OCI-M2 (cell line): ENCODE data around the gene MN1.

ENCODE experiments used
- DNase-seq: peaks from one replicate; lab custom pipeline; 2025; ENCODE audit not compliant: unreplicated experiment; lab: John Stamatoyannopoulos, UW

The MN1 gene

DNA sequence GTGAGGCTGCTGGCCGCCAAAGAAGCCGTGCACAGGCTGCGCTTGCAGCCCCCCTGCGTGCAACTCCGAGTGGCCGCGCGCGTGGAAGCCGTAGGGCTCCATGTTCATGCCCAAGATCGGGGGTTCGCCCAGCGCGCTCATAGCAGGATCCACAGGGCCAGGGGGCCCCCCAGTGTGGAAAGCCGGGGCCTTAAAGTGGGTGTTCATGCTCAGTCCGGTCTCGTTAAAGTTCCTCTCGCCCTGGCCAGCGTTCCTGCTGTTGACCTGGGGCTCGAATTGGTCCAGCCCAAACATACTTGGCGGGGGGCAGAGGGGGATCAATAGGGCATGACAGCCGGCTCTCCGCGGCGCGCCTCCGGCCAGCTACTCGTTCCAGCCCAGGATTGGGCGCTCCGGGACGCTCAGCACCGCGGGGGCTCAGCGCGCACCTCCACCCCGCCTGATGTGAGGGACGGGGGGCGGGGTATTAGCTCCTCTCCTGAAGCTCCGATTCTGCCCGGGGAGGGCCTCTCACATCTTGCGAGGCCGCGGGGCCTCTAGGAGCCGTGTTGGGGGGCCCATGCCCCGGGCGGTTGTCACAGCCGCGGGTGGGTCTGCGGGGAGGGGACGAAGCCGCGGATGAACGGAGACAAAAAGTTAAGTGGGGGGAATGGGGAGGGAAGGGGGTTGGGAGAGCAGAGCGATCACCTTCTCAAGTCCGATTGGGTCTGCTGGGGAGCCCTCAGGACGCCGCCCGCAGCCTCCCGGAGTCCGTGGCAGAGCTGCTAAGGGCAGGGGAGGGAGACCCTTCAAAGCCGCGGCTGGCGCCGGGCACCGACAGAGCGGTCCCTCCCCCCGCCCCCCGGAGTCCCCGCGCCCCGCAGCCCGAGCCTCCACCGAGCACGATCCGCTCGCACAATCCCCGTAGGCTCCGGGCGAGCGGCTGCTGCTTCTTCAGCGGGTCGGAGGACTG is 1.0 kb downstream of the MN1 start:
- DNase-seq: no peak

DNA sequence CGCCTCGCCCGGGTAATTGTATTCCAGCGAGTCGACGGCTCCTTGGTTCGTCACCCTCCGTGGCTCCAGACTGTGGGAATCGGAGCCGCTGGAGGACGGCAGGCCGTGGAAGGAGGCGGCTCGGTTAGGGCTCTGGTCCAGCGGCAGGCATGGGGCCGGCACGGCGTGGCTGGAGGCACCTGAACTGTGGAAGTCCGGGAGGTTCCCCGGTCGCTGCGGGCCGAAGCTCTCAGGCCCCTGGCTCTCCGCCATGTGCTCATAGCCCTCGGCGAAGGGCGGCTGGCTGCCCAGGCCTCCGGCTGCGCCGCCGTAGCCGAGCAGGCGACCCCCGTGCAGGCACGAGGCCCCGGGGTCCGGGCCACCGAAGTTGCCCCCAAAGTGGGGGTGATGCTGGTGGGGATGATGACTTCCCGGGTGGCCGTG is 1.7 kb downstream of the MN1 start:
- no peak for DNase-seq

DNA sequence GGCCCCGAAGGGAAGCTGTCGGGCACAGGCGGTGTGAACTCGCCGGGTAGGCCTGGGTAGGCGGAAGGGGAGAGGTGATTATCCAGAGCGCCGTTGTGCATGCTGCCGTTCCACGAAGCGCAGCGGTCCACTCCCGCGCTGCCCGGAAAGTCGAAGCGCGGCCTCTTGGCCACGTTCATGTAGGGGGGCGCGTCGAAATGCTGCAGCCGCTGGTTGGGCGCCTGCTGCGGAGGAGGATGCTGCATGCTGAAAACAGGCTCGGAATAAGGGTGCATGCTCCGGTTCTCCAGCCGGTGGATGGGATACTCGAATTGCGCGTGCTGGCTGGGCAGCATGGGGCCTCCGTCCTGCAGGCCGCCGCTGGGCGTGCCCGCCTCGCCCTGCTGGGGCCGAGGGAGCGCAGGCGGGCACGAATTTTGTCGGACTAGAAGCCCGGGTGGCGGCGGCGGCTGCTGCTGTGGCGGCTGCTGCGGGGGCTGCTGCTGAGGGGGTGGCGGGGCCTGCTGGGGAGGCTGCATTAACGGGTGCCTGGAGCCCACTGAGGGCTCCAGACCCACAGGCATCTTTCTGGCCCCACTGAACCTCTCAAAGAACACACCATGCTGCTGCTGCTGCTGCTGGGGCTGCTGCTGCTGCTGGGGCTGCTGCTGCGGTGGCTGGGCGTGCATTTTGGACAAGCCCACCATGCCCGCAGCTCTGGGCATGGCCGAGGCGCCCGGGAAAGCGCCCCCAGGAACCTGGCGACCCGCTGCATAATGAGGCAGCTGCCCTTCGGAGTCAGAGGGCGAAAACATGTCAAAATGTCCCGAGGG is 2.3 kb downstream of the MN1 start:
- DNase-seq: no peak

DNA sequence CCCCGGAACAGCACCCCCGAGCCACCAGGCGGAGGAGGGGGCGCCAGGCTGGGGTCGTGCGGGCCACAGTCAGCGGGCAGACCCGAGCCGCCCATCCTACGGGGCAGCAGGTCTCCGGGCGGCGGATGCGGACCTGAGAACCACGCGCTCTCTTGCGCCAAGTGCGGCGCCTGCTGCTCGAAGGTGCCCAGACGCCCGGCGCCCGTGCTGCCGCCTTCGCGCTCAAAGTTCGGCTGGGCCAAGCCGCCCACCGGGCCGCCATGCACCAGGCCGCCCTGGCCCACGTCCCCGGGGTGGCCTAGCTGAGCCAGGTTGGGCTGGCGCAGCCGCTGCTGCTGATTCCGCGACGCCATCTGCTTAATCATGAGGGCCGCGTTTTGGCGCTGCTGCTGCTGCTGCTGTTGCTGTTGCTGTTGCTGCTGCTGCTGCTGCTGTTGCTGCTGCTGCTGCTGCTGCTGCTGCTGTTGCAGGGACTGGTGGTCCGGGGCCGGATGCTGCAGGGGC is 3.0 kb downstream of the MN1 start:
- no peak for DNase-seq

DNA sequence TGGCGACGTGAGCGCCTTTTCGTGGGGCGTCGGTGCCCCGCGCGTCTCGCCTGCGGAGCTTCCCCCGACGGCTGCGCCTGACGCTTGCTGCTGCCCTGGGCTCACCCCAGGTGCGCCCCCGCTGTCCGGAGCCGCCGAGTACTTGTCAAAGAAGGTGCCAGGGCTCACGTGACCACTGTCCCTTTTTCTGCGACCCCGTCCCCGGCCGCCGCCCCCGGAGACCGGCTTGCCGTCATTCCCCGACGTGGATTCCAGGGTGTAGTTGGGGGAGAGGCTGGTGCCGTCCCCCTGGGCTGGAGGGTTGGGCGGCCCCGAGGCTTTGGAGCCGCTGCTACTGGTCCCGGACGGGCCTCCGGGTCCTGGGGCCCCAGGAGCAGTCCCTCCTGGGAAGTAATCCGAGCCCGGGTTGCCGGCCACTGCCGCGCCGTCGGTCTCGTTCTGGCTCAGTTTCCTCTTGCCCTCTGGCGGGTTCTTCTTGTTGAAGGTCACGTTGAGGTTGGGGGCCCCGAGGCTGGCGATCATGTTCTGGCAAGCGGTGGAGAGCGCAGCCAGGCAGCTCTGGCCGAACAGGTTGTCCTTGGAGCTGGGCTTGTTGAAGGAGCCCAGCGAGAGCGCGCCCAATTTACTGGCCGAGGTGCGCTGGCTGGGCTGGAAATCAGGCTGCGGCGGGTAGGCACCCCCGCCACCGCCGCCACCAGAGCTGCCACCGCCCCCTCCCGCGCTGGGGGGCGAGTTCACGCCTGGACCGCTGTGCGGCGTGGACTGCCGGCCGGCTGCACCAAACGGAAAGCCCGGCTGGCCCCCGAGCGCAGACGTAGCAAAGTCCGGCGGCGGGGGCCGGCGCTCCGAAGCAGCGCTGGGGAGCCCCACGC is 3.8 kb downstream of the MN1 start:
- no peak for DNase-seq

DNA sequence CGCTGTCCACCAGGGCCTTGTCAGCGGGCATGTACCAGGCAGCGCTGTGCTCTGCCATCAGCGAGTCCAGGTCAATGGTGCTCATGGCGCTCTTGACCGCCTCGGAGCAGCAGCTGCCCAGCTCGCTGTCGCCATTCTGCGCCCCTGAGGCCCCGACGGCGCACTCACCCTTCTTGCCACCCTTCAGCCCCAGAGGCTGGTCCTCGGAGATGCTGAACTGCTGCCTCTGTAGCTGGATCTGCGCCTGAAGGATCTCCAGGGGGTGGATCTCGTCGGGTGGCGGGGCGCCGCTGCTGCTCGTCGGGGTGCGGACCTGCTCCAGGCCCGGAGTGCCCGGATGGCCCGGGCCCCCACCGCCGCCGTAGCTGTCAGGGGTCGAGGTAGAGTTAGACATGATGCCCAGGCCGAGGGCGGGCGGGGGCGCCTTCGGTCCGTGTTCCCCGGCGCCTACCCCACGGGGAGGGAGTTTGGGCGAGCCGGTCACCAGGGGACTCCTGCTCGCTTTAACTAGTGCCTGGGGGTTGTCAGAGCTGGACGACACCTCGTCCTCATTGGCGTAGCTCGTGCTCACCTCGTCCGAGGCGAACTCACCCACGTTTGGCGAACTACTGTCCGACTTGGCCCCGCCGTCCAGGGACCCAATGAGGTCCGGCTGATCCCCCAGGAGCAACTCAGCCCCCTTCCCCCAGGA is 4.6 kb downstream of the MN1 start:
- no peak for DNase-seq

DNA sequence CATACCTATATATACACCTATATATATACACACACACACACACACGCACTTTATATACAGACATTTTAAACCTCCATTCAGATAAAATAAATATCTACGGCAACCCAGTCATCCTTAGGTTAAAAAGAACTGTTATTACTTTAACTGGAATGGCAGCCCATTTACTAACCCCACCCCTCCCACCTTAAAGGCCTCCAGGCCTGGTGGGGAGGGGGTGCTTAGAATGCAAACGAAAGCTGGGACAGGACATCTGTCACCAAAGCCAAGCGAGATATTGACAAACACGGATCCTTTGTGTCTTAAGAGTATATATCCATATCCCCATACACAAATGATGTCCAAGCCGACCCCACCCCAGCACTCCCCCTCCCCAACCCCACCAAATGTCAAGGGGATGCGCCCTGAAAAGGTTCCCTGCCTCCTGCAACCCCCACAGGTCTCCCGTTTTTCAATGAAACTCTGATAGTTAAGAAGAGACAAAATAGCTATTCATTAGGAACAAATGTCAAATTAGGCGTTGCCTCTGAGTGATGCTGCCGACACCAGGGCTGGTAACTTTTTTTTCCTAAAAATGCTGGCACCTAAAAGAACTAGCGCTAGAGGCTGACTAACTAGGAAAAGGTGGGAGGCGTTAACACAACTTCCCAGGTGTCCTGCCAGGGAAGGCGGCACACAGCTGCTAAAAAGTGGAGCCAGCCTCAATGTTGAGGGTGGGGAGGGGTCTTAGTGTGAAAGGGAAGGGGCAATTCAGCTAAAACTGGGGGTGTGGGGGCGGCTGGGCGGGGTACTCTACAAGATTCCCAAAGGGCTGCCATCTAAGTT is 5.6 kb downstream of the MN1 start:
- no peak for DNase-seq

DNA sequence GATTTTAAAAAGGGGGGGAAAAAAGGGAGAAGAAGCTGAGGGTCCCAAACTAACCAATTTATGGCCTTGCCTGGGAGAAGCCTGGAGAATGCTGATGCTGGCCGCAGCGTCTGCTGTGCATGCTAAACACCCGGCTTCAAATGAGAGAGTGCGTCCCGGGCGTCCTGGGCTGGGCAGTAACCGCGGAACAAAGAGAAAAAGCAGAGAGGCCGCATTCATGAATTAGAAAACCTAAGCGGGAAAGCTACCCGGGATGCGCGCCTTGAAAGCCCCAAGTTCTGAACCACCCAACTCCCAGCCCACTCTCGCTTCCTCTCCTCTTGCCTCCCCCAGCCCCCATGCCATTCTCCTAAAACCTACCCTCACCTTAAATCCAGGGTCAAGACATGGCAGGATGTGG is 6.5 kb downstream of the MN1 start:
- DNase-seq: no peak

DNA sequence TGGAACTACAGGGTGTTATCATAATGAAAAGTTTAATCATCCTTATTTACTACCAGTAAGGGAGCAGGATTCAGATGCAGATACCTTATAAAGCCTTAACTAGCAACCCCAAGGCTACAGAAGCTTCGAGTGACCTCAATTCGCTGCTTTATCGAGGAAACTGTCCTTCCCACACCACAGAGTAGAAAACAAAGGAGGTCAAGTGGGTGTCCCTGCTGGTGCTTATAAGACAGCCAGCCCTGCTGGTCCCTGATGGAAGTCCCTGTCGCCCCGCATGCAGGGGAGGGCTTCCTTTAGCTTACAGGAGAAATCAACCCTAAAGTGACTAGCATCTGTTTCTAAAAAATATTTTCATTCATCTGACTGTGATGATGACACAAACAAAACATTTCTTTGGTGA is 7.3 kb downstream of the MN1 start:
- no peak for DNase-seq

DNA sequence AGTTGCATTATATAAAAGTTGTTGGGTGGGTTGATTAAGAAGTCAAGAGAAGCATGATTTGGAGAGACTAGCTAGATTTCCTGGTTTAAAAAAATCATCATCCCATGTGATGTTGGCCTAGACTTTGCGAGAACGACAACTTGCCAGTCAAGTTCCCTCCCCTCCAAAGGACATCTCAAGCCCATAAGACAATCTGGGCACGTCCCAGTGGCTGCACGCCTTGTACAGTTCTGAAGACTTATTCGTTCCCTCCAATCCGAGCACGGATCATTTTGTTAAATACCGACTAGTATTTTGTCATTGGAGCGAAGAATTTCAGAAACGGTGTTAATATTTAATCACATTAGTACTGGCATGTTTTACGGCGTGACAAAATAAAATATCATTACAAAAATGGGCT is 8.0 kb downstream of the MN1 start:
- no peak for DNase-seq

DNA sequence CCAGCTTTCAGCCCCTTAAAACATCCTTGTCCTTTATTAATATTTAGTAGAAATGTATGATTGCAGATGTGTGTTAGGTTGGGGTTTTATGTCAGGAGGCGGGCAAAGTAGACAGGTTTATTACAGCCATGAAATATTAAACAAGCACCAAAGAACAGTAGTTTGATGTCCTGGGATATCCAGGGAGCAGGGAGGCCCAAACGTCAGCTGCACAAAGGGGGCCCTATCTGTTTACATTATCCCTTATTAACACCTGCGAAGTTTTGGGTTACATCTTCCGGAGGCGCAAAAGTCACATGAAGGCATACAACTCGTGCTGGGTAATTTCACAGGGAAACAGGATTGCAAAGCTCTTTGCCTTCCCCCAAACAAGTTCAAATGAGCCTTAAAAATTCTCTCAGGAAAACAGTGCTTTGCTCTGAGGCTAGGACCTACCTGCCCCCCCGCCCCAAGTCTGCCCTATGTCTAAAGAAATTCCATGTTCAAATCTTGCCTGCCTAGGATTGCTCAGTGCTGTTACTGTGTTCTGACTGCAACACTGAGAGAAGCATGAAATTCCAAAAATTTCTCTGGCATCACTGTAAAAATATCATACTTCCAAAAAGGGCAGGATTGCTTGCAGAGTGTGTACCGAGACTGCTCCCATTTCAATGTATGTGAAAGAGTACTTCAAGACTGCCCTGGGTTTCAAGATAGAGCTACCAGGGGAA is 8.9 kb downstream of the MN1 start:
- DNase-seq: no peak

DNA sequence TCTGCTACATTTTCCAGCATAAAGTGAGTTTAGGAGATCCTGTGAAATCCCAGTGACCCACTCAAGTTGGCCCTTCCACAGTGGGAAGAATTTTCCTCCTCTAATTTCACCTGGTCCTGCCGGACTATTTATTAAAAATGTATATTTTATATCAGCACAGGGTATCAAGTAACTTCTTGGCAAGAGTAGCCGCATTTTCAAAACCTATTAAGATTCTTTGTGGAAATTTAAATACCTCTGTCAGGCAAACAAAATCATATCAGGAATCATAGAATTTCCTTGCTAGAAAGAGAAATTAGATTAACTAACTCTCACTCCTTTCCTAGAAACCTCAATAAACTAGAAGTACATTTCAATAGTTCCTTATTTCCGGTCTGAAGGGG is 9.7 kb downstream of the MN1 start:
- DNase-seq: no peak

DNA sequence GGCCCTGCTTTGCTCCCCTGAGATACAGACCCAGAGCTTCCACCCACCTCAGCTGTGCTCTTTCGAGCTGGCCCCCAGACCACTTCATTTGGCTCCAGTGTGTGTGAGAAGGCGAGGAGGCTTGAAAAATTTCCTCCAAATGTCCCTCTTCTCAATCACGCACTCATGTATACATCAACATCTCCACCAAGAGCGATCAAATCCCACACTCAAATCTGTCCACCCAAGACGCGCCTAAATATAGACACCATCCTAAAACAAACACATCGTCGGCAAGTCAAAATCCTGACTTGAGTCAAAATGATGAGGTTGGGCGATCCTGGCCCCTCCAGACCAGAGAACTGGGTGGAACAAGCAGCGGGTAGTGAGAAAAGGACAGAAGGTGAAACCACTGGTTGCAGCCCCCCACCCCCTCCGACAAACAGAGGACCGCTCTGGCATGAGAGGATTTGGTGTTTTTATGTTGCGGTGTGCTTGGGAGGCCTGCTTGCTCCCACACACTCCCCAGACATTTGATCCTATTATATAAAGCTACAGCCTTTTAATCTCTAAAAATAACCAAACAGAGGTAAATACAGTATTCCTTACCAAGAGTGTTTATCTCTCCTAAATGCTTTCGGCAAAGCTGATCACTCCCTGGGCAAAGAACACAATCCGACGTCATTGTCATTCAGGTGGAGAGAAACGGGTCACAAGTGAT is 10.2 kb downstream of the MN1 start:
- DNase-seq: no peak

DNA sequence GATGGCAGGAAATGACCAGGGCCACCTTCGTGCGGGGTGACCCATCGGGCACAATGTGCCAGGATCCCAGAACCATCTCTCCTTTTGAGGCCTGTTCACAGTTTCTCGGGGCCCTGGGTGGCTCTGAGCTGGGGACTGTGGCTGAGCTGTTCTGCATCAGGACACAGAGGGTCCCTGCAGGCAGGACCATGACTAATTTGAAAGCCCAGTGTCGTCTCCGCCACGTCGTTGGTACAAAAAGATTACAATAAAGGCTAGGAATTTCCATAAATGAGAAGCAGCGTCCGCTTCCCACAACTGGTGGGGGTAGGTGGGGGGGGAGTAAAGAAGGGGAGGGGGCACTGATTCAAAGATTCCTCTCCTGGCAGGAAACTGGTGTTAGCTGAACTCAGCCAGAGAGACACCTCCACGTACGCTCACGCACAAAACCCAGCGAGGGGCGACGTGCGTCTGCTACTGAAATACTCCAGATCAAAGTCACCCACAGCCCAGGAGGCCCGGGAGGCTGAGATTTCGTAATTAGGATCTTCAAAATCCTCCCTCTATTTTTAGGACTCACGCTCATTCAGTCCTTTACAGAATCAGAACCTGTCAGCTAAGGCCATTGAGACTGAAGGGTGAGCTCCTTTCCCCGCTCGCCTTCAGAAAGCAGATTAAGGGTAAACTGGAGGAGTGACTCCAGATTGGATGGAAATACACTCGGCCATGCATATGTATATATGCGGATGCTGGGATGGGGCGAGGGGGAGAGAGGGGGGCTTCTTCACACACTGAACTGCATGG is 11.0 kb downstream of the MN1 start:
- DNase-seq: no peak

DNA sequence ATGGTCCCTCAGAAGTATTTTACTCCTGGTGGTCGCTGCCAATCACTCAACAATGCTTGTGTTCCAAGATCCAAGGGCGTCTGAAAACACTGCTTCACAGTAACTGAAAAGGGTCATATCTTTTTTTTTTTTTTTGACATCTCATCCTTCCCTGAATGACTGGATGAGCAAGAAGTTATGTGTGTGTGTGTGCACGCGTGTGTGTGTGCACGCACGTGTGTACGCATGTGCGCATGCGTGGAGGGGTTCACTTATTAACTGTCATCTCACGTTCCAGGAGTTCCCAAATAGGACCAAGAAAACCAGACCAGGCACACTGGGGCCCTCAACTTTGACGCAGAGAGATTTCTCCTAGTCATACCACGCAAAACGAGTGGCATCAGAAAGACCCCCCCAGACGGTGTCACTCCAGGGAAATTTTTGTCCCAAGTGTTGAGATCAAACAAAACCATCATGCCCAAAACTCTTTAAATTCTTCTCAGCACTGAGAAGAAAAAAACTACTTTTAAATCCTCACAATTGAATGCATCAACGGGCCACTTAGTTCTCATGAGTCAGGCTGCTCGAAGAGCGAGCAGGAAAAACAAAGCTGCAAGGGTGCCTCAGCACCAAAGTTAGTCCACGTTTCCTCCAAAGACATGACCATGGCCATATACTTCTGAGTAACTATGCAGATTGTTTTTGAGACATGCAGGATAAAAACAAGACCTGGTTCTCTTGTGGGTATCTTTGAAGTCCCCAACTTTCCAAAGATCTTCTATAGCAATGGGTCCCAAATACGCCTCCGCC is 12.9 kb downstream of the MN1 start:
- DNase-seq: no peak

DNA sequence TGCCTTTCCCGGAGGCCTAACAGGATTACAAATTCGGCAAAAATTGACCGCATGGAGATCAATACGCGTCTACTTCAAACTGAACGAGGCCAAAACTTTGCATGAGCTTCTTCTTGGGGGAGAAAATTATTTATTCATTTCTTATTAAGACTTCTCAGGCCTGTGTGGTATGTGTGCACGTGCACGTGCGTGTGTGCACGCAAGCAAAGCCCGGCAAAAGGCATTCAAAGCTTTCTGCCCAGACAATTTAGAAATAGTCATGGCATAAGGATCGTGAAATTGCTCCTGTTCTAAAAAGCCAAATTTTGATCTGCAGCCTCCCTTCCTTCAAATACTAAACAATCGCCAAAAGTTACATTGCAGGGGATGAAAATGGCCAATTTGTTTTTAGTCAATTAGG is 14.6 kb downstream of the MN1 start:
- DNase-seq: no peak
